Measurements from ENCODE around the gene PIEZO1. TPM values are rescaled to one million over a fixed set of nuclear protein-coding genes. Genes with fewer than 3 reads are reported as not detected.
"Not testable (repeated sequence)": the region's sequence is repeated elsewhere in the genome, so short reads cannot be mapped to it uniquely, and the experiment has no call there.

The PIEZO1 gene
- total RNA-seq, 1 experiment from 2014 or later = 138 TPM

DNA sequence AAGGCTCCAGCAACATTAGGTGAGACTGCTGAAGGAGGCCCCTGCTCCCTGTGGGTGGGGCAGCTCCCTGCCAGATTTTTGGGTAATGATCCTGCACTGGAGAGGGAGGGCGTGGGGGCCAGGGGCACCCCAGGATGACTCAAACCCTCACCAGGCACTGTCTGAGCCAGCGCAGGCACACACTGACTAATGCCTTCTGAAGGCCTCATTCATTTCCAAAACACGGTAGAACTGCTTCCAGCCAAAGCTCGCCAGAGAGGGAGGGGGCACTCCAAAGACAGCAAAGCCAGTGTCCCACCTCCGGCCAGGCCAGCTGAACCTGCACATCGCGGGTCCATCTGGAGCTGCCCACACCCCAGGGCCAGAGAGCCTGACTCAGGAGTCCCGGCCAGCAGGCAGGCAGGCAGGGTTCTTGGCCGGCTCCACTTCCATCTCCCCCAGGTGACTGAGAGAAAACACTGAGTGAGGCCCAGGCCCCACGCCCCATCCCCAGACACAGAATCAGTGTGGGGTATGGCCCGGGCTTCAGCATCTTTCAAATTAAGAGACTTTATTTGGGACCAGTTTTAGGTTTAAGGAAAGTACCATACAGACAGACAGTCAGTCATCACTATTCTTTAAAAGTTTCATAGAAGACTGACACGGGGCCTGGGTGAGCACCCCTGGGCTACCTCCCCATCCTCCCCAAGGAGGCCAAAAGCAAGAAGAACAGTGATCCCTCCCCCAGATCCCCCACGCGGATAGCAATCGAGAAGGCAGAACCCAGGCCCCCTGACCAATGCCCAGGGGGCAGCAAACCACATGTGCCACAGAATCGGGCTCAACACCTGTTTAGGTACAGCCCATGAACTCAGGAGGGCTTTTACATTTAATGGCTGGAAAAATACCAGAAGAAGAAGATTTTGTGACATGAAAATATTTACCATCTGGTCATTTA is 2.3 kb downstream of the PIEZO1 start:
- DNase-seq (ENCODE audit: low read depth) = peak; percentile 82

DNA sequence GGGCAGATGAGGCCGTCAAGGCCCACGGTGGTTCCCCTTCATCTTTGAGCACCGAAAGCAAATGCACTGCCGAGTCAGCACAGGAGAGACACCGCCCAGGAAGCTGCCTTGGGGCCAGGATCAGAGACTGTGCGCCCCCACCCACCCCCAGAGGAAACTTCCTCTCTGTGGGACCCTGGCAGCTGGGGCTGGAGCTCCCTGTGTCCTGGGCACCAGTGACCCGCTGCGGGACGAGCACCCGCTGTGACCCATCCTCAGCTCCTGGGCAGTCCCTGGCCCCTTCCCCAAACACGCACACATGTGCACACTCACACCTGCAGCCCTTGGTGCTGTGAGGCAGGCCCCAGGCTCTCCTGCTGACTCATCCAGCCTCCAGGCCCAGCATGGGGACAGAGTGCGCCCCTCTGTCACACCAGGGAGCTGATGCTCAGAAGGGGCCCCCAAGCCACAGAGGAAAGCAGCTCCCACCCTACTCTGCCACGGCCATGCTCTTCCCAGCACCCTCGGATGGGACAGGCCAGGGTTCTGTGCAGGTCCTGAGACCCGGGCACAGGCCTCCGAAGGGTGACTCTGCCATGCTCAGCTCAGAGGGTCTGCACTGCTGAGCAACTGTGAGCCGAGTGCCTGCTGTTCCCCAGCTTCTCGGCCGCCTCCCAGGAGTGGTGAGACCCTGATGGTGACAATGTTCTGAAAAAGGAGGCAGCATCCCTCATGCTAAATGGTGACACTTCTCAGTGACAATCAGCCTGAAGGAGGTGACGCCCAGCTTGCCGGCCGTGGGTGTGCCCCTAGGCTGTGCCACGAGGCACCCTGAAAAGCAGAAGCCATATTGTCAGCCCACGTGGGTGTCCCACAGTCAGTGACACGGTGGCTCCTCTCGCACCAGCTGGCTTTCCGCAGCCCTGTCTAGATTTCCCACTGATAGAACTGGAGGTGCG is 3.6 kb downstream of the PIEZO1 start:
- no peak for DNase-seq (ENCODE audit: low read depth)

- no peak for DNase-seq (ENCODE audit: low read depth)
Observed at GRCh38 chr16:88780142-88781062, 4.6 kb downstream of the PIEZO1 start.

DNA sequence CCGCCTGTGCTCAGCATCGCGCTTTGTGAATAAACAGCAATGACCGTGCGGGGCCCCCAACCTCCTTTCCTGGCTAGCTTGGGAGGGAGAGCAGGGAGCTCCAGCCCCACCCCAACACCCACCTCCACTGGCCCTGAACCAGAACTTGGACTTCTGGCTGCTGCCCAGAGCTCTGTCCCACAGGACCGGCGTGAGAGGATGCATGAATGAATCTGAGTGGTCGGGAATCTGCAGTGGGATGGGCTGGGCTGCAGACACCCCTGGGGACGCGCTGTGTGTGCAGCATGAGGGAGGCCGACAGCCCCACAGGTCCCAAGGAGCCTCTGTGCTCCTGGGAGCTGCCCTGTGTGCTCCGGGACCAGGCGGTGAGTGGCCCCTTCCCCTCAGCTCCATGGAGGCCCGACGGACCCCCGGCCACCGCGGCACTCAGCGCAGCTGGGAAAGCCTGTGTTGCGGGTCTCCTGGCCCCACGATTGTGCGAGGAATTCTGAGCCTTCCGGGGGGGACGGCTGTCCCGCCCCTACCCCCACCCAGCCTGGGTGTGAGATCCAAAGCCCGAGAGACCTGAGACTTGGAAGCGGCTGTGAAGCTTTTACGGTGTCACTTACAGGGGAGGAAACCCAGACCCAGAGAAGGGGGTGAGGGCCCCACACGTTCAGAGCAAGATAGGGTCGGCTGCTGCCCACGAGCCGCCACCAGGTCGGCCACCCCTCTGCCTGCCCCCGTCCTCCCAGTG is 5.4 kb downstream of the PIEZO1 start:
- DNase-seq (ENCODE audit: low read depth) = no peak

- no peak for DNase-seq (ENCODE audit: low read depth)
Observed at GRCh38 chr16:88778541-88779065, 6.4 kb downstream of the PIEZO1 start.

- DNase-seq (ENCODE audit: low read depth) = no peak
Observed at GRCh38 chr16:88778271-88778525, 6.8 kb downstream of the PIEZO1 start.

DNA sequence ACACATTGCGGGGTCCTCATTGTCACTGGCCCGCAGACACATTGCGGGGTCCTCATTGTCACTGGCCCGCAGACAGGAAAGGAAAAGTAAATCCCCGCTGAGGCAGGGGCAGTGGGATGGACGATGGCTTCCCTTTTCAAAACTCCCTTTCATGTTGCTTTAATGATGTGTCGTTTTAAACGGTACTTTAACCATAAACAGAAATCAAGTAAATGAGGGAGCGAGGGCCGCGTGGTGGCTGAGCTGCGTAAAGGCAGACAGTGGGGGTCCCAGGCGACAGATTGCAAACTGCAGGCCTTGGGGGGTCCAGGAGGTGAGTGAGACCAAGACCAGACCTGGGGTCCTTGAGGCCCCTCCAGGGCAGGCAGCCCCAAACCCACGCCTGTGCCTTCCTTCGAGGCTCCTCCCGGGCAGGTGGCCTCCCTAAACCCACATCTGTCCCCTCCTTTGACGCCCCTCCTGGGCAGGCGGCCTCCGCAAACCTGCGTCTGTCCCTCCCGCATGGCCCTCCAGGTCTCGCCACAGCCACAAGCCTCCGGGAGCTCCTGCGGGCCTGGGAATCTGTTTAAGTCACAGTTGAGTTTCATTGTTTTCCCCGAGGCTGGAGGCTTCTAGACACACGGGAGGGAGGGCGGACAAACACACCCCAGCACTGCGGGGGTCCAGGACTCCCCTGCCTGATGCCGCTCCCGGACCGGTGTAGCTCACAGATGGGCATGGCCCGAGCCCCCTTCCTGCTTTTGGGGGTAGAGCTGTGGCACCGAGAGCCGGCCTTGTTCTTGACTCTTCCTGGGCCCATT is 7.3 kb downstream of the PIEZO1 start:
- no peak for DNase-seq (ENCODE audit: low read depth)

DNA sequence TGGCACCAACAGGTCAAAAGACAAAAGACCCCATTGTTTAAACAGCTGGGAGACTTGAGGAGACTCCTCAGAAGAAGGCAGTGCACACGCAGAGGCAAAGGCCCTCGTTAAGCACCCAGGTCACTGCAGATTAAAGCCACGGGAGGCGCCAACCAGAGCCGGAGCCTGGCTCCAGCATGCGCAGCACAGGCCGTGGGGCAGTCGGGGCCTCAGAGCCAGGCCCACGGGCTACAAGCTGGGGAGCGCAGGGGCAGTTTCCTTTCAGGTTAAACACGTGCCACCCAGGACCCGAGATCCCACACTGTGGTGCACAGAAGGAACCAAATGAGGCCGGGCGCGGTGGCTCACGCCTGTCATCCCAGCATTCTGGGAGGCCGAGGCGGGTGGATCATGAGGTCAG is 9.2 kb downstream of the PIEZO1 start:
- no peak for DNase-seq (ENCODE audit: low read depth)

DNA sequence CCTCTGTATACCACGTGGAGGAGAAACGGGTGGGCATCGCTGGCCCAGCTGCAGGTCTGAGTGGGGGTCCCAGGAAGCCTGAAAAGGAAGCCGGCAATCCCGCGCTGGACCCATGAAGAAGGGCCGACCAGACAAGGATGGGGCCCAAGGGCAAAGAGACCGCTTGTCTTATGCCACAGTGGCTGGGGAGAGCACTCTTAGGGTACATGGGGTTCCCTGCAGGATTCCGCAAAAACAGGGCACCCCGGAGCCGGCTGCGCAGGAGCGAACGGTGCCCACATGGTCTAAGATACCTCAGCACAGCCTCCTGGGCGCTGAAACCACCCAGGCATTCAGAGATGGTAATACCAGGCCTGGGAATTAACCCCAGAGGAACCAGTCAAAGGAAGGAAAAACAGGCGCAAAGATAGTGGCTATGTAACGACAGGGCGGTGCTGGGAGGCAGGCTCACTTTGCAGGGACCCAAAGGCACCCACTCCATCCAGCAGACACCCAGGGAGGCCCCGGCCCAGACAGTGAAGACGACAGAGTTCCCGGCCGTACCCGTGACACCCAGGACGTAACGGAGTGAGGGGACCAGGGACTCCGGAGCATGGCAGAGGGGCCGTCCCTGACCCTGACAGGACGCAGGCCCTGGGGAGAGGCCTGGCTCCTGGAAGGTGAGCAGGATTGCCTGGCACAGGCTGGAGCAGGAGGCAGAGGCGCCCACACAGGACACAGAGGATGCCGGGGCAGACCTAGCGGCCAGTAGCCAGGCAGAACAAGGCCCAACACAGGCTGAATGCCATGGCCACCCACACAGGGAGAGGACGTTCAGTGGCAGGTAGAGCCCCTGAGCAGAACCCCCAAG is 10.3 kb downstream of the PIEZO1 start:
- no peak for DNase-seq (ENCODE audit: low read depth)

DNA sequence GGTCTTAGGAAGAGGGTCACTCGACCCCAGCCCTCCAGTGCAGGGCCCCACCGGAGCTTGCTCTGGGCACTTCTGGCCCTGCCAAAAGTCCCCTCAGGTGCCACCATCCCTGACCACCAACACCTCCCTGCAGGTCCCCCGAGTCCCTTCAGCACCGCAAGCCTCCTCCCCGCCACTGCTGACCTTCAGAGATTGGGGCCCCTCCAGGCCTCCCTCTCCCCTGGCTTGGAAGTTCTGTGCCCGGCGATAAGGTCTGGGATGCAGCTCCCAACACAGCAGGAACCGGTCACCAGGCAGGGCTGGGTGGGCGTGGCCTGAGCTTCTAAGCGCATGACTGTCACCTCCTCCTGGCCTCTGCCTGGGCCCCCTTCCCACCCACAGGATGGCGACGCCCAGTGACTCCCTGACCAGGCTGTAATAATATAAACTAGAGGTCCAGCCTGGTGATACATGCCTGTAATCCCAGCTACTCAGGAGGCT is 11.2 kb downstream of the PIEZO1 start:
- DNase-seq (ENCODE audit: low read depth) = peak; percentile 86

- DNase-seq (ENCODE audit: low read depth) = peak; percentile 91
Observed at GRCh38 chr16:88772871-88773811, 11.9 kb downstream of the PIEZO1 start.

- DNase-seq (ENCODE audit: low read depth) = not testable (repeated sequence)
Observed at GRCh38 chr16:88771781-88772180, 13.2 kb downstream of the PIEZO1 start.

GRCh38 chr16:88771294-88771772 is 13.7 kb downstream of the PIEZO1 start:
- no peak for DNase-seq (ENCODE audit: low read depth)

GRCh38 chr16:88770461-88771293 is 14.3 kb downstream of the PIEZO1 start:
- peak; percentile 86 for DNase-seq (ENCODE audit: low read depth)

GRCh38 chr16:88769617-88770460 is 15.2 kb downstream of the PIEZO1 start:
- no peak for DNase-seq (ENCODE audit: low read depth)

Measured in LHCN-M2 (cell line).